H1 (cell line): ENCODE results near the gene MMP11. TPM values are rescaled to one million over a fixed set of nuclear protein-coding genes. Genes with fewer than 3 reads are reported as not detected.
A peak's percentile ranks its signal among the peaks of the same experiment; 100 is the strongest.

Source experiments
- CTCF ChIA-PET: fragments of 300-600 bp; sonication (Branson Sonifier 250); formaldehyde crosslinking; loops from one replicate; lab custom pipeline; 2021; ENCODE audit not compliant: partially characterized antibody; lab: Charles Lee
- POLR2A ChIA-PET: fragments of 300-600 bp; sonication (Branson Sonifier 250); formaldehyde crosslinking; loops from one replicate; lab custom pipeline; 2021; ENCODE audit warnings: inconsistent platforms; ENCODE audit not compliant: partially characterized antibody; lab: Charles Lee
- DNase-seq, 2 experiments: peaks; one replicate each; pipeline versions ENCODE4 v3.0.0 to v3.0.0-alpha.2; 2010 to 2022; ENCODE audit warnings: low spot score in 2 of 2, low read depth in 1 of 2, mixed read lengths in 1 of 2
- FAIRE-seq: peaks from 2 replicates; lab custom pipeline; 2011; peaks lifted over from hg19 to GRCh38; lab: Jason Lieb, UNC
- H2AFZ ChIP-seq: 2 replicates; pipeline ENCODE4 v1.8.1; 2012; ENCODE audit warnings: low read length, inconsistent platforms
- H2AK5ac ChIP-seq: 2 replicates; pipeline ENCODE4 v1.6.1; 2013; ENCODE audit warnings: low read depth, low read length
- H2BK120ac ChIP-seq: replicated peaks from 2 replicates; pipeline ENCODE3; 2013; ENCODE audit warnings: low read depth, low read length, inconsistent platforms
- H2BK12ac ChIP-seq: 2 replicates; pipeline ENCODE4 v1.6.1; 2013; ENCODE audit warnings: low read depth, low read length
- H2BK15ac ChIP-seq: 2 replicates; pipeline ENCODE4 v1.6.1; 2013; ENCODE audit warnings: low read length
- H2BK20ac ChIP-seq: 2 replicates; pipeline ENCODE4 v1.6.1; 2013; ENCODE audit warnings: low read length
- H2BK5ac ChIP-seq: 2 replicates; pipeline ENCODE4 v1.6.1; 2013; ENCODE audit warnings: low read depth, low read length
- H3K14ac ChIP-seq: 2 replicates; pipeline ENCODE4 v1.6.1; 2013; ENCODE audit warnings: inconsistent platforms; ENCODE audit not compliant: insufficient read length
- H3K18ac ChIP-seq: 2 replicates; pipeline ENCODE4 v1.6.1; 2013; ENCODE audit warnings: low read length; ENCODE audit errors: extremely low read depth
- H3K23ac ChIP-seq: 2 replicates; pipeline ENCODE4 v1.6.1; 2013; ENCODE audit warnings: inconsistent platforms; ENCODE audit not compliant: insufficient read length
- H3K23me2 ChIP-seq: 2 replicates; pipeline ENCODE4 v1.6.1; 2013; ENCODE audit warnings: low read depth, low read length
- H3K27ac ChIP-seq: 2 replicates; pipeline ENCODE4 v1.6.1; 2011; ENCODE audit warnings: low read depth, low read length, inconsistent platforms
- H3K27me3 ChIP-seq, 4 experiments: replicated peaks in 1 of 4; 1 replicate in 1 of 4; 2 replicates in 3 of 4; pipeline versions ENCODE4 v1.6.1 to v1.8.1; 2011 to 2013; ENCODE audit warnings: low read length in 3 of 4, mild to moderate bottlenecking in 3 of 4, inconsistent platforms in 2 of 4, mixed read lengths in 2 of 4, moderate library complexity in 1 of 4; ENCODE audit not compliant: control insufficient read depth in 3 of 4, insufficient read depth in 3 of 4; ENCODE audit errors: extremely low read depth in 1 of 4
- H3K36me3 ChIP-seq, 4 experiments: 2 replicates each; pipeline versions ENCODE4 v1.6.1 to v1.8.1; 2011 to 2013; ENCODE audit warnings: mild to moderate bottlenecking in 4 of 4, low read length in 3 of 4, moderate library complexity in 2 of 4, control low read depth in 1 of 4, inconsistent platforms in 1 of 4; ENCODE audit not compliant: insufficient read depth in 4 of 4, control insufficient read depth in 2 of 4
- H3K4ac ChIP-seq: replicated peaks from 2 replicates; pipeline ENCODE3; 2013; ENCODE audit warnings: low read length, low read depth, mixed read lengths, inconsistent platforms; ENCODE audit not compliant: insufficient read length
- H3K4me1 ChIP-seq, 4 experiments: replicated peaks in 1 of 4; 1 replicate in 1 of 4; 2 replicates in 3 of 4; pipeline versions ENCODE4 v1.6.1 to v1.8.1; 2011 to 2013; ENCODE audit warnings: low read length in 3 of 4, inconsistent platforms in 2 of 4, mixed read lengths in 1 of 4; ENCODE audit not compliant: insufficient read depth in 4 of 4, control insufficient read depth in 3 of 4
- H3K4me2 ChIP-seq, 2 experiments: 2 replicates each; pipeline versions ENCODE4 v1.6.1 to v1.8.1; 2011 to 2013; ENCODE audit warnings: low read depth in 2 of 2, low read length in 2 of 2, control low read depth in 1 of 2, inconsistent platforms in 1 of 2, mild to moderate bottlenecking in 1 of 2; ENCODE audit not compliant: insufficient read depth in 1 of 2
- H3K4me3 ChIP-seq, 4 experiments: fragments of 200-600, 300-600 bp in 1 of 4; sonication (generic), shearing (Covaris generic), sonication (Bioruptor Twin) in 1 of 4; 2 replicates each; pipeline versions ENCODE4 v1.5.1 to v1.8.1; 2011 to 2016; ENCODE audit warnings: low read length in 4 of 4, low read depth in 3 of 4, control low read depth in 2 of 4, inconsistent platforms in 2 of 4, mild to moderate bottlenecking in 2 of 4, mixed read lengths in 1 of 4, moderate library complexity in 1 of 4; ENCODE audit not compliant: insufficient read depth in 2 of 4; ENCODE audit errors: extremely low read depth in 1 of 4
- H3K56ac ChIP-seq: replicated peaks from 2 replicates; pipeline ENCODE3; 2013; ENCODE audit warnings: low read depth, mild to moderate bottlenecking, mixed read lengths, low read length, inconsistent platforms; ENCODE audit not compliant: insufficient read length
- H3K79me1 ChIP-seq: 2 replicates; pipeline ENCODE4 v1.6.1; 2013; ENCODE audit warnings: low read depth, low read length, control low read depth
- H3K79me2 ChIP-seq, 2 experiments: 2 replicates each; pipeline versions ENCODE4 v1.6.1 to v1.8.1; 2012 to 2013; ENCODE audit warnings: low read length in 2 of 2, mild to moderate bottlenecking in 2 of 2, inconsistent platforms in 1 of 2; ENCODE audit not compliant: insufficient read depth in 2 of 2, control insufficient read depth in 1 of 2
- H3K9ac ChIP-seq, 4 experiments: replicated peaks in 1 of 4; 1 replicate in 1 of 4; 2 replicates in 3 of 4; pipeline versions ENCODE4 v1.6.1 to v1.8.1; 2011 to 2013; ENCODE audit warnings: low read depth in 3 of 4, low read length in 3 of 4, control low read depth in 2 of 4, mild to moderate bottlenecking in 2 of 4, moderate library complexity in 2 of 4, inconsistent platforms in 1 of 4; ENCODE audit errors: extremely low read depth in 1 of 4
- H3K9me3 ChIP-seq, 2 experiments: 2 replicates each; pipeline versions ENCODE4 v1.6.1 to v1.8.1; 2012 to 2013; ENCODE audit warnings: mild to moderate bottlenecking in 2 of 2, moderate library complexity in 2 of 2, control low read depth in 1 of 2, inconsistent platforms in 1 of 2, low read depth in 1 of 2, low read length in 1 of 2, mixed read lengths in 1 of 2; ENCODE audit not compliant: insufficient read depth in 2 of 2
- H4K20me1 ChIP-seq, 2 experiments: replicated peaks in 1 of 2; 2 replicates each; pipeline versions ENCODE3 to v1.8.1; 2011 to 2013; ENCODE audit warnings: inconsistent platforms in 2 of 2, low read length in 2 of 2, mild to moderate bottlenecking in 1 of 2; ENCODE audit not compliant: insufficient read depth in 2 of 2, control insufficient read depth in 1 of 2
- H4K5ac ChIP-seq: 2 replicates; pipeline ENCODE4 v1.6.1; 2013; ENCODE audit warnings: low read length, low read depth, mixed read lengths, inconsistent platforms; ENCODE audit not compliant: insufficient read length
- H4K8ac ChIP-seq: 2 replicates; pipeline ENCODE4 v1.8.0; 2013; ENCODE audit warnings: mild to moderate bottlenecking, moderate library complexity, low read length, inconsistent platforms; ENCODE audit not compliant: insufficient read depth; ENCODE audit errors: extremely low read depth
- H4K91ac ChIP-seq: replicated peaks from 2 replicates; pipeline ENCODE3; 2013; ENCODE audit warnings: low read length, mixed read lengths, inconsistent platforms; ENCODE audit not compliant: insufficient read length
- ASH2L ChIP-seq: fragments of 200-600, 300-600 bp; sonication (generic); IDR thresholded peaks from one replicate; pipeline ENCODE4 v1.7.1; 2017; ENCODE audit warnings: low read length
- CEBPB ChIP-seq: IDR thresholded peaks from 2 replicates; pipeline ENCODE4 v1.6.1; 2012; ENCODE audit warnings: low read depth, low read length
- GTF2F1 ChIP-seq: IDR thresholded peaks from 2 replicates; pipeline ENCODE4 v1.6.1; 2012; ENCODE audit warnings: low read depth, low read length, improper control_type of control experiment, borderline replicate concordance
- JUN ChIP-seq: IDR thresholded peaks from 2 replicates; pipeline ENCODE4 v1.6.1; 2011; ENCODE audit warnings: low read depth, mild to moderate bottlenecking, improper control_type of control experiment, low read length
- WGBS, 2 experiments: shearing (Covaris generic) in 1 of 2; methylation state at CpG; one replicate each; pipeline versions ENCODE4 v1.1.6 to v1.1.7; 2013 to 2015; ENCODE audit warnings: low lambda C conversion rate in 2 of 2, mixed read lengths in 2 of 2, inconsistent platforms in 1 of 2, low coverage in 1 of 2, missing lambda C conversion rate in 1 of 2; ENCODE audit not compliant: insufficient replicate concordance in 2 of 2, insufficient coverage in 1 of 2, insufficient read length in 1 of 2; ENCODE audit errors: extremely low coverage in 1 of 2, missing lambda C conversion rate in 1 of 2; 5-methylcytosine and 5-hydroxymethylcytosine counted together
- polyA plus RNA-seq, 7 experiments: library from polyadenylated mRNA; depleted of rRNA in 3 of 7; stranded (reverse) in 5 of 7; unstranded in 2 of 7; fragments of >200 nt in 5 of 7; fragments of 200-250 nt in 2 of 7; gene quantifications; 1 replicate in 5 of 7; 2 replicates in 1 of 7; 4 replicates in 1 of 7; pipeline versions ENCODE4 v1.2.1 to v1.2.3, GENCODE V29; 2011 to 2013; ENCODE audit warnings: missing spikeins in 2 of 7, mixed read lengths in 2 of 7
- total RNA-seq: library from RNA; stranded (reverse); fragmentation: NEBNext Ultra II Directional; extraction: Animal tissue kit (Norgen Biotek cat#: 25700); gene quantifications from 2 replicates; pipeline ENCODE4 v1.2.1, GENCODE V29; 2021

MMP11 gene
- total and polyA plus RNA-seq, 2 of the 8 experiments (the other 6 are each of a cell fraction or from before 2014, with no cell fraction given): 10.2 to 18.3 TPM

DNA sequence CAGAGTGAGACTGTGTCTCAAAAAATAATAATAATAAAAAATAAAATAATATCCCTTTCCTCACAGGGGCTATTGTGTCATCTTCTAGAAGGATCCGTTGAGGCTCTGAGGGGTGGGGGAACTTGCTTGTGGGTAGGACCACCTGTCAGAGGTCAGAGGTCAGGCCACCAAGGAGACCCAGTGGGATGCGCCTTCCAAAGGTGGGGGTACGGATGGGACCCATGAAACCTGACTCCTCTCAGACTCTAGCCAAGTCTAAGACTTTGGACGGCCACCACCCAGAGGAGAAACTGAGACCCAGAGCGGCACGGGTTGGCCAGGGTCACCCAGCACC lies 367 bp upstream of the MMP11 start:
- WGBS, 2 experiments: 13% methylated on average over 6 of the region's 6 CpGs; no CpG with 5 or more reads in 1 of the 2 experiments
- Histone ChIP-seq H3K27me3 (peaks cover 0 to 30% (median 20%) of the 10 kb centered on the region in 4 experiments; a peak in 6 of 7 replicates), H2BK15ac (no peak overlapping the region), H3K4me1 (peaks cover 0 to 14% (median 9%) of the 10 kb centered on the region in 4 experiments; a peak in 3 of 7 replicates), H3K79me2 (no peaks in the 10 kb centered on the region), H3K4me2 (peak overlapping the region; percentile 67 to 89), H3K23me2 (peaks cover 15% of the 10 kb centered on the region; the same call in 1 of the 2 replicates), H2AFZ (peak overlapping the region; percentile 92; the same call in 1 of the 2 replicates), H3K36me3 (no peaks in the 10 kb centered on the region), H2BK20ac (no peak overlapping the region), H4K5ac (peak overlapping the region; percentile 70), H3K4ac (peak overlapping the region; percentile 65), H3K4me3 (peak overlapping the region; percentile 19 to 71 (median 46); a peak in 6 of 8 replicates), H4K20me1 (peaks cover 0 to 7% of the 10 kb centered on the region in 2 experiments), H4K8ac (no peak overlapping the region), H2BK120ac (no peak overlapping the region), H3K27ac (no peak overlapping the region), H3K9me3 (no peaks in the 10 kb centered on the region), H3K14ac (no peak overlapping the region), H4K91ac (peak overlapping the region; percentile 36), H3K79me1 (no peaks in the 10 kb centered on the region), H2BK12ac (peak overlapping the region; percentile 53; the same call in 1 of the 2 replicates), H3K18ac (no peak overlapping the region; the same call in 1 of the 2 replicates), H3K9ac (no peak overlapping the region; a peak in 1 of 7 replicates), H2BK5ac (peak overlapping the region; percentile 40; the same call in 1 of the 2 replicates), H3K23ac (no peak overlapping the region), H3K56ac (no peak overlapping the region), H2AK5ac (no peak overlapping the region)
- ChIA-PET CTCF (interaction anchor here (0.8 to 9.6 kb wide), 4 partner anchors 10 to 78 kb away, joined by 3 to 73 read pairs (median 25); partner anchors contain the start of genes C22orf15 and SMARCB1), POLR2A (interaction anchor here (0.9 to 5.7 kb wide), 6 partner anchors 10 to 122 kb away, joined by 4 to 45 read pairs (median 4); partner anchors contain the start of genes MIF, SLC2A11 and SMARCB1)
- TF ChIP-seq CEBPB (no peak), JUN (no peak), GTF2F1 (no peak), ASH2L (peak; percentile 67)
- DNase-seq (no peak), FAIRE-seq (no peak)
